Ovary (tissue), 9 donors: ENCODE data around the gene NAA15. TPM values are rescaled to one million over a fixed set of nuclear protein-coding genes. Genes with fewer than 3 reads are reported as not detected.
"Not testable (repeated sequence)": the region's sequence is repeated elsewhere in the genome, so short reads cannot be mapped to it uniquely, and the experiment has no call there.

Source experiments
- DNase-seq, 5 donors: peaks; one replicate each; pipeline ENCODE4 v3.0.0-alpha.2; 2019 to 2020
- H3K27ac ChIP-seq, 2 donors: fragments of 200-600 bp; one replicate each; pipeline versions ENCODE4 v1.5.1 to v1.8.0; 2019 to 2022
- H3K27me3 ChIP-seq: fragments of 200-600 bp; one replicate; pipeline ENCODE4 v1.8.0; 2022
- H3K36me3 ChIP-seq: fragments of 200-600 bp; sonication (generic); one replicate; pipeline ENCODE4 v1.5.1; 2019
- H3K4me1 ChIP-seq: one replicate; pipeline ENCODE4 v1.8.1; 2013; ENCODE audit warnings: mild to moderate bottlenecking, moderate library complexity; ENCODE audit not compliant: insufficient read depth
- H3K4me3 ChIP-seq: fragments of 200-600 bp; sonication (generic); one replicate; pipeline ENCODE4 v1.5.1; 2017
- H3K9me3 ChIP-seq, 2 donors: fragments of 200-600 bp in 1 of 2; sonication (generic) in 1 of 2; one replicate each; pipeline versions ENCODE4 v1.5.1 to v1.8.1; 2013 to 2019; ENCODE audit warnings: mild to moderate bottlenecking in 1 of 2, moderate library complexity in 1 of 2
- CTCF ChIP-seq, 3 donors: fragments of 450-650 bp in 2 of 3; fragments of 200-600 bp in 1 of 3; IDR thresholded peaks; one replicate each; pipeline versions ENCODE4 v1.5.1 to v1.8.0; 2016 to 2022; ENCODE audit warnings: antibody characterized with exemption in 3 of 3, mild to moderate bottlenecking in 1 of 3
- EP300 ChIP-seq: sonication (generic); formaldehyde crosslinking; IDR thresholded peaks from one replicate; pipeline ENCODE4 v1.6.1; 2017; ENCODE audit warnings: antibody characterized with exemption
- POLR2A ChIP-seq: fragments of 450-650 bp; IDR thresholded peaks from one replicate; pipeline ENCODE4 v1.6.1; 2017; ENCODE audit warnings: antibody characterized with exemption, mild to moderate bottlenecking, moderate library complexity
- WGBS, 3 donors: extraction: QIAGEN DNeasy Blood & Tissue Kit in 1 of 3; methylation state at CpG; one replicate each; pipeline versions ENCODE4 v1.1.5 to v1.1.7; 2013 to 2017; 5-methylcytosine and 5-hydroxymethylcytosine counted together
- intact Hi-C, 4 donors: fragments of 100-400 bp; cut with DNase I; formaldehyde crosslinking; loops; one replicate each; pipeline versions ENCODE4 v1.11.0 to v1.15.1; 2022 to 2023
- polyA plus RNA-seq, 2 donors: library from polyadenylated mRNA; stranded (reverse); fragments of 200-250 nt in 1 of 2; fragments of 350-450 nt in 1 of 2; fragmentation: Illumina TruSeq in 1 of 2; extraction: RNeasy Lipid Tissue Mini Kit (QIAGEN cat#74804) in 1 of 2; gene quantifications; one replicate each; pipeline ENCODE4 v1.2.3, GENCODE V29; 2013 to 2014
- total RNA-seq, 7 donors: library from RNA; depleted of rRNA in 2 of 7; stranded (reverse); fragments of >200 nt in 2 of 7; fragmentation: NEBNext Ultra II Directional in 3 of 7; extraction: Animal tissue kit (Norgen Biotek cat#: 25700) in 3 of 7; gene quantifications; one replicate each; pipeline versions ENCODE4 v1.1.0 to v1.2.4, GENCODE V29; 2016 to 2023
- donor health status: DM: no; HTN: no; CAD: no; lungs with moderate emphysema.
- donor health status: DM: no; HTN: no; CAD: no.
- donor health status: Bipolar disorder and iron deficiency.
- donor health status: DM: yes; HTN: yes; CAD: no.
- donor health status: DM: no; HTN: no; CAD: no.
- donor health status: DM: yes; HTN: yes; CAD: no.

NAA15 gene
- total and polyA plus RNA-seq, 9 donors = 7.1 to 50.8 (median 35.2) TPM

GRCh38 chr4:139315221-139315675 is 13.9 kb downstream of the NAA15 start:
- no peak overlapping the region for H3K27ac ChIP-seq
- no peak for DNase-seq
- WGBS, 3 donors = 91 to 93% (median 93%) methylated on average over 13 of the region's 13 CpGs
- no peaks in the 10 kb centered on the region for H3K36me3 ChIP-seq
- intact Hi-C loops = no loop called here
- H3K4me3 ChIP-seq = no peak overlapping the region
- H3K4me1 ChIP-seq = peaks cover 2% of the 10 kb centered on the region
- TF ChIP-seq POLR2A = no peak
- TF ChIP-seq CTCF (IDR thresholded peaks at IDR 0.05) = no peak
- TF ChIP-seq EP300 = no peak
- H3K27me3 ChIP-seq = no peaks in the 10 kb centered on the region
- no peaks in the 10 kb centered on the region for H3K9me3 ChIP-seq

GRCh38 chr4:139316733-139317132 is 15.4 kb downstream of the NAA15 start:
- no peak for DNase-seq
- no peak for TF ChIP-seq POLR2A
- no peak for TF ChIP-seq EP300
- TF ChIP-seq CTCF (IDR thresholded peaks at IDR 0.05) = no peak
- intact Hi-C loops = no loop called here
- Histone ChIP-seq H3K4me1 (peaks cover 2% of the 10 kb centered on the region), H3K9me3 (no peaks in the 10 kb centered on the region), H3K4me3 (no peak overlapping the region), H3K36me3 (no peaks in the 10 kb centered on the region), H3K27me3 (no peaks in the 10 kb centered on the region), H3K27ac (no peak overlapping the region)
- 92 to 93% (median 92%) methylated on average over 2 of the region's 2 CpGs for WGBS, 3 donors

GRCh38 chr4:139317635-139318034 is 16.3 kb downstream of the NAA15 start:
- Histone ChIP-seq H3K9me3 (no peaks in the 10 kb centered on the region), H3K36me3 (no peaks in the 10 kb centered on the region), H3K4me1 (peaks cover 2% of the 10 kb centered on the region), H3K27ac (no peak overlapping the region), H3K4me3 (no peak overlapping the region), H3K27me3 (no peaks in the 10 kb centered on the region)
- intact Hi-C loops = no loop called here
- no peak for DNase-seq
- no peak for TF ChIP-seq CTCF (IDR thresholded peaks at IDR 0.05)
- TF ChIP-seq POLR2A = no peak
- TF ChIP-seq EP300 = no peak

- 86 to 90% (median 89%) methylated on average over 1 of the region's 1 CpG for WGBS, 3 donors
- H3K4me1 ChIP-seq = peaks cover 3% of the 10 kb centered on the region
- DNase-seq = no peak
Measured at GRCh38 chr4:139319571-139319970, 18.3 kb downstream of the NAA15 start.

GRCh38 chr4:139322070-139322469 is 20.8 kb downstream of the NAA15 start:
- H3K36me3 ChIP-seq, H3K27ac ChIP-seq, H3K27me3 ChIP-seq, intact Hi-C loops, H3K9me3 ChIP-seq, H3K4me1 ChIP-seq, H3K4me3 ChIP-seq, DNase-seq: not testable (repeated sequence)
- WGBS, 3 donors = 6 to 22% (median 12%) methylated on average over 1 of the region's 1 CpG

More at GRCh38 chr4:139319571-139319970, 18.3 kb downstream of the NAA15 start:
- Histone ChIP-seq H3K36me3 (no peaks in the 10 kb centered on the region), H3K27ac (no peak overlapping the region), H3K9me3 (no peaks in the 10 kb centered on the region), H3K27me3 (no peaks in the 10 kb centered on the region), H3K4me3 (no peak overlapping the region)
- intact Hi-C loops = no loop called here
- TF ChIP-seq EP300 (no peak), CTCF (IDR thresholded peaks at IDR 0.05) (no peak), POLR2A (no peak)

- H3K27ac ChIP-seq, H3K9me3 ChIP-seq, H3K4me1 ChIP-seq, DNase-seq, intact Hi-C loops, H3K4me3 ChIP-seq, H3K36me3 ChIP-seq, H3K27me3 ChIP-seq: not testable (repeated sequence)
- 96 to 97% (median 97%) methylated on average over 6 of the region's 6 CpGs for WGBS, 3 donors
Measured at GRCh38 chr4:139322541-139322940, 21.2 kb downstream of the NAA15 start.
